Prostate gland (tissue), 2 donors: ENCODE measurements around the gene NABP1.

Experiments
- CTCF ChIP-seq, 4 experiments: fragments of 200-600 bp in 2 of 4; fragments of 450-650 bp in 2 of 4; sonication (generic) in 2 of 4; IDR thresholded peaks; 1 replicate in 3 of 4; 2 replicates in 1 of 4; pipeline ENCODE4 v1.5.1; 2016 to 2019; ENCODE audit warnings: antibody characterized with exemption in 4 of 4, mild to moderate bottlenecking in 2 of 4, moderate library complexity in 2 of 4
- POLR2A ChIP-seq: fragments of 450-650 bp; IDR thresholded peaks from one replicate; pipeline ENCODE4 v1.6.1; 2016; ENCODE audit warnings: antibody characterized with exemption, mild to moderate bottlenecking
- POLR2AphosphoS5 ChIP-seq: sonication (generic); formaldehyde crosslinking; IDR thresholded peaks from one replicate; pipeline ENCODE4 v1.6.1; 2017; ENCODE audit warnings: antibody characterized with exemption

GRCh38 chr2:191635333-191636234, 42.4 kb upstream of the NABP1 start:
- TF ChIP-seq CTCF (IDR thresholded peaks at IDR 0.05), result no peak
- no peak for TF ChIP-seq POLR2AphosphoS5
- TF ChIP-seq POLR2A, result no peak
